Panc1 (cell line): ENCODE measurements around the gene ILDR1.

Source experiments
- CTCF ChIP-seq: fragments of 450-650 bp; IDR thresholded peaks from 2 replicates; pipeline ENCODE4 v1.5.1; 2017; ENCODE audit warnings: mild to moderate bottlenecking
- POLR2AphosphoS5 ChIP-seq: IDR thresholded peaks from 2 replicates; pipeline ENCODE4 v1.6.1; 2012; ENCODE audit warnings: mild to moderate bottlenecking, low read depth, low read length, moderate library complexity
- REST ChIP-seq, 2 experiments: IDR thresholded peaks; 2 replicates each; pipeline ENCODE4 v1.6.1; 2011 to 2012; ENCODE audit warnings: low read depth in 2 of 2, control low read depth in 1 of 2, low read length in 1 of 2, mild to moderate bottlenecking in 1 of 2, moderate library complexity in 1 of 2; ENCODE audit not compliant: insufficient read depth in 1 of 2
- SIN3A ChIP-seq: IDR thresholded peaks from 2 replicates; pipeline ENCODE4 v1.6.1; 2012; ENCODE audit warnings: low read depth, mild to moderate bottlenecking, low read length, moderate library complexity, borderline replicate concordance; ENCODE audit not compliant: insufficient read depth
- TCF7L2 ChIP-seq: IDR thresholded peaks from 2 replicates; pipeline ENCODE4 v1.6.1; 2011; ENCODE audit warnings: mild to moderate bottlenecking, low read depth, low read length, inconsistent platforms

GRCh38 chr3:122023335-122023910, 1.4 kb upstream of the ILDR1 start:
- TF ChIP-seq CTCF (no peak), REST (IDR thresholded peaks at IDR 0.05; ENCODE audit: insufficient read depth in 1 of 2, low read depth in 2 of 2, low read length in 1 of 2) (no peak), POLR2AphosphoS5 (no peak), SIN3A (no peak), TCF7L2 (no peak)
